ENCODE data around the gene CA10.

Gene CA10

GRCh38 chr17:51817117-51817516 lies 341.4 kb downstream of the CA10 start:
- H3K27me3 Mint-ChIP-seq, result peaks cover 3% of the 10 kb centered on the region
- no peaks in the 10 kb centered on the region for H3K4me1 Mint-ChIP-seq

GRCh38 chr17:51815097-51815496 lies 343.4 kb downstream of the CA10 start:
- Mint-ChIP-seq H3K4me1 (no peaks in the 10 kb centered on the region), H3K27ac (no peak overlapping the region), H3K4me3 (no peak overlapping the region), H3K9me3 (no peaks in the 10 kb centered on the region), H3K27me3 (peaks cover 5% of the 10 kb centered on the region), H3K36me3 (no peaks in the 10 kb centered on the region)

More at GRCh38 chr17:51817117-51817516, 341.4 kb downstream of the CA10 start:
- Mint-ChIP-seq H3K4me3 (no peak overlapping the region), H3K27ac (no peak overlapping the region), H3K36me3 (no peaks in the 10 kb centered on the region), H3K9me3 (no peaks in the 10 kb centered on the region)

- H3K27ac Mint-ChIP-seq, result no peak overlapping the region
- no peaks in the 10 kb centered on the region for H3K4me1 Mint-ChIP-seq
- no peak overlapping the region for H3K4me3 Mint-ChIP-seq
- no peaks in the 10 kb centered on the region for H3K36me3 Mint-ChIP-seq
- H3K27me3 Mint-ChIP-seq, result peaks cover 5% of the 10 kb centered on the region
- H3K9me3 Mint-ChIP-seq, result no peaks in the 10 kb centered on the region
These were observed 344.0 kb downstream of the CA10 start for GRCh38 chr17:51814521-51814920.

- no peaks in the 10 kb centered on the region for H3K36me3 Mint-ChIP-seq
- H3K4me3 Mint-ChIP-seq, result no peak overlapping the region
- H3K27ac Mint-ChIP-seq, result no peak overlapping the region
- no peaks in the 10 kb centered on the region for H3K9me3 Mint-ChIP-seq
- H3K4me1 Mint-ChIP-seq, result no peaks in the 10 kb centered on the region
- peaks cover 7% of the 10 kb centered on the region for H3K27me3 Mint-ChIP-seq
These were observed 344.7 kb downstream of the CA10 start for GRCh38 chr17:51813784-51814174.

GRCh38 chr17:51813140-51813783 lies 345.3 kb downstream of the CA10 start:
- no peaks in the 10 kb centered on the region for H3K9me3 Mint-ChIP-seq
- no peaks in the 10 kb centered on the region for H3K4me1 Mint-ChIP-seq
- no peaks in the 10 kb centered on the region for H3K36me3 Mint-ChIP-seq
- no peak overlapping the region for H3K27ac Mint-ChIP-seq
- no peak overlapping the region for H3K4me3 Mint-ChIP-seq
- H3K27me3 Mint-ChIP-seq, result peaks cover 7% of the 10 kb centered on the region

- H3K27me3 Mint-ChIP-seq, result peaks cover 26% of the 10 kb centered on the region
- no peak overlapping the region for H3K4me3 Mint-ChIP-seq
- H3K27ac Mint-ChIP-seq, result no peak overlapping the region
- H3K4me1 Mint-ChIP-seq, result no peaks in the 10 kb centered on the region
- no peaks in the 10 kb centered on the region for H3K9me3 Mint-ChIP-seq
- H3K36me3 Mint-ChIP-seq, result no peaks in the 10 kb centered on the region
These were observed 351.1 kb downstream of the CA10 start for GRCh38 chr17:51807460-51807859.

- no peaks in the 10 kb centered on the region for H3K4me1 Mint-ChIP-seq
- H3K36me3 Mint-ChIP-seq, result no peaks in the 10 kb centered on the region
- H3K9me3 Mint-ChIP-seq, result no peaks in the 10 kb centered on the region
- H3K27me3 Mint-ChIP-seq, result peaks cover 26% of the 10 kb centered on the region
- no peak overlapping the region for H3K27ac Mint-ChIP-seq
- H3K4me3 Mint-ChIP-seq, result no peak overlapping the region
These were observed 352.7 kb downstream of the CA10 start for GRCh38 chr17:51805765-51806164.

GRCh38 chr17:51805185-51805584 lies 353.3 kb downstream of the CA10 start:
- no peak overlapping the region for H3K27ac Mint-ChIP-seq
- H3K4me3 Mint-ChIP-seq, result no peak overlapping the region
- no peaks in the 10 kb centered on the region for H3K36me3 Mint-ChIP-seq
- H3K4me1 Mint-ChIP-seq, result no peaks in the 10 kb centered on the region
- H3K27me3 Mint-ChIP-seq, result peaks cover 21% of the 10 kb centered on the region
- no peaks in the 10 kb centered on the region for H3K9me3 Mint-ChIP-seq

GRCh38 chr17:51803161-51803560 lies 355.4 kb downstream of the CA10 start:
- H3K36me3 Mint-ChIP-seq, result no peaks in the 10 kb centered on the region
- no peak overlapping the region for H3K27ac Mint-ChIP-seq
- H3K4me1 Mint-ChIP-seq, result no peaks in the 10 kb centered on the region
- H3K9me3 Mint-ChIP-seq, result no peaks in the 10 kb centered on the region
- H3K4me3 Mint-ChIP-seq, result no peak overlapping the region
- H3K27me3 Mint-ChIP-seq, result peaks cover 19% of the 10 kb centered on the region

- no peak overlapping the region for H3K27ac Mint-ChIP-seq
- H3K4me3 Mint-ChIP-seq, result no peak overlapping the region
- no peaks in the 10 kb centered on the region for H3K36me3 Mint-ChIP-seq
- H3K4me1 Mint-ChIP-seq, result no peaks in the 10 kb centered on the region
- H3K9me3 Mint-ChIP-seq, result no peaks in the 10 kb centered on the region
- peaks cover 17% of the 10 kb centered on the region for H3K27me3 Mint-ChIP-seq
These were observed 356.0 kb downstream of the CA10 start for GRCh38 chr17:51802544-51802943.

GRCh38 chr17:51801626-51802025 lies 356.9 kb downstream of the CA10 start:
- H3K36me3 Mint-ChIP-seq, result no peaks in the 10 kb centered on the region
- H3K27me3 Mint-ChIP-seq, result peaks cover 16% of the 10 kb centered on the region
- no peaks in the 10 kb centered on the region for H3K9me3 Mint-ChIP-seq
- H3K27ac Mint-ChIP-seq, result no peak overlapping the region
- no peaks in the 10 kb centered on the region for H3K4me1 Mint-ChIP-seq
- H3K4me3 Mint-ChIP-seq, result no peak overlapping the region

- H3K4me1 Mint-ChIP-seq, result no peaks in the 10 kb centered on the region
- no peak overlapping the region for H3K27ac Mint-ChIP-seq
- H3K27me3 Mint-ChIP-seq, result peaks cover 9% of the 10 kb centered on the region
- H3K36me3 Mint-ChIP-seq, result no peaks in the 10 kb centered on the region
- H3K9me3 Mint-ChIP-seq, result no peaks in the 10 kb centered on the region
- no peak overlapping the region for H3K4me3 Mint-ChIP-seq
These were observed 358.5 kb downstream of the CA10 start for GRCh38 chr17:51799981-51800380.

GRCh38 chr17:51799240-51799639 lies 359.3 kb downstream of the CA10 start:
- H3K36me3 Mint-ChIP-seq, result no peaks in the 10 kb centered on the region
- H3K27ac Mint-ChIP-seq, result no peak overlapping the region
- peaks cover 6% of the 10 kb centered on the region for H3K27me3 Mint-ChIP-seq
- no peak overlapping the region for H3K4me3 Mint-ChIP-seq
- H3K9me3 Mint-ChIP-seq, result no peaks in the 10 kb centered on the region
- no peaks in the 10 kb centered on the region for H3K4me1 Mint-ChIP-seq

GRCh38 chr17:51797150-51797549 lies 361.4 kb downstream of the CA10 start:
- Mint-ChIP-seq H3K27me3 (peaks cover 16% of the 10 kb centered on the region), H3K4me3 (no peak overlapping the region), H3K36me3 (no peaks in the 10 kb centered on the region), H3K4me1 (no peaks in the 10 kb centered on the region), H3K9me3 (no peaks in the 10 kb centered on the region), H3K27ac (no peak overlapping the region)

GRCh38 chr17:51796026-51796425 lies 362.5 kb downstream of the CA10 start:
- no peak overlapping the region for H3K27ac Mint-ChIP-seq
- no peaks in the 10 kb centered on the region for H3K36me3 Mint-ChIP-seq
- H3K4me3 Mint-ChIP-seq, result no peak overlapping the region
- H3K4me1 Mint-ChIP-seq, result no peaks in the 10 kb centered on the region
- no peaks in the 10 kb centered on the region for H3K9me3 Mint-ChIP-seq
- H3K27me3 Mint-ChIP-seq, result peaks cover 16% of the 10 kb centered on the region

- no peak overlapping the region for H3K4me3 Mint-ChIP-seq
- no peaks in the 10 kb centered on the region for H3K4me1 Mint-ChIP-seq
- H3K36me3 Mint-ChIP-seq, result no peaks in the 10 kb centered on the region
- H3K27me3 Mint-ChIP-seq, result peaks cover 17% of the 10 kb centered on the region
- H3K27ac Mint-ChIP-seq, result no peak overlapping the region
- no peaks in the 10 kb centered on the region for H3K9me3 Mint-ChIP-seq
These were observed 363.1 kb downstream of the CA10 start for GRCh38 chr17:51795401-51795800.

- H3K4me3 Mint-ChIP-seq, result no peak overlapping the region
- peaks cover 22% of the 10 kb centered on the region for H3K27me3 Mint-ChIP-seq
- no peaks in the 10 kb centered on the region for H3K36me3 Mint-ChIP-seq
- H3K4me1 Mint-ChIP-seq, result no peaks in the 10 kb centered on the region
- H3K27ac Mint-ChIP-seq, result no peak overlapping the region
- no peaks in the 10 kb centered on the region for H3K9me3 Mint-ChIP-seq
These were observed 364.0 kb downstream of the CA10 start for GRCh38 chr17:51794466-51794865.
